ENCODE measurements around the gene CREB5.

Gene CREB5

GRCh38 chr7:28862595-28863272 is 450.4 kb downstream of the CREB5 start:
- TF ChIP-seq RAD21 (IDR thresholded peaks at IDR 0.05; ENCODE audit: low read depth) = no peak

- TF ChIP-seq TCF12 (IDR thresholded peaks at IDR 0.05; ENCODE audit: low read depth) = no peak
- no peak for TF ChIP-seq TAF1 (IDR thresholded peaks at IDR 0.05; ENCODE audit: low read depth)
- TF ChIP-seq YY1 (IDR thresholded peaks at IDR 0.05; ENCODE audit: low read depth) = no peak
- no peak for TF ChIP-seq TEAD4 (IDR thresholded peaks at IDR 0.05)
- no peak for TF ChIP-seq NFIC (IDR thresholded peaks at IDR 0.05)
- TF ChIP-seq CREB1 (IDR thresholded peaks at IDR 0.05; ENCODE audit: low read depth) = no peak
- no peak for TF ChIP-seq FOXM1 (IDR thresholded peaks at IDR 0.05; ENCODE audit: borderline replicate concordance, low read depth)
- TF ChIP-seq ZBTB7A (IDR thresholded peaks at IDR 0.05; ENCODE audit: low read depth) = no peak
- TF ChIP-seq CEBPB (IDR thresholded peaks at IDR 0.05) = no peak
- no peak for TF ChIP-seq REST (IDR thresholded peaks at IDR 0.05; ENCODE audit: low read depth)
- TF ChIP-seq USF1 (IDR thresholded peaks at IDR 0.05) = no peak
- no peak for TF ChIP-seq RAD21 (IDR thresholded peaks at IDR 0.05; ENCODE audit: low read depth)
- no peak for TF ChIP-seq MAX (IDR thresholded peaks at IDR 0.05)
- no peak for TF ChIP-seq EGR1 (IDR thresholded peaks at IDR 0.05)
Observed at GRCh38 chr7:28865601-28866144, 453.4 kb downstream of the CREB5 start.

GRCh38 chr7:28868712-28869111 is 456.4 kb downstream of the CREB5 start:
- no peak for TF ChIP-seq NFIC (IDR thresholded peaks at IDR 0.05)
- no peak for TF ChIP-seq USF1 (IDR thresholded peaks at IDR 0.05)
- TF ChIP-seq TEAD4 (IDR thresholded peaks at IDR 0.05) = no peak
- TF ChIP-seq REST (IDR thresholded peaks at IDR 0.05; ENCODE audit: low read depth) = no peak
- TF ChIP-seq TAF1 (IDR thresholded peaks at IDR 0.05; ENCODE audit: low read depth) = no peak
- TF ChIP-seq RAD21 (IDR thresholded peaks at IDR 0.05; ENCODE audit: low read depth) = no peak
- no peak for TF ChIP-seq CREB1 (IDR thresholded peaks at IDR 0.05; ENCODE audit: low read depth)
- TF ChIP-seq TCF12 (IDR thresholded peaks at IDR 0.05; ENCODE audit: low read depth) = no peak
- no peak for TF ChIP-seq ZBTB7A (IDR thresholded peaks at IDR 0.05; ENCODE audit: low read depth)
- no peak for TF ChIP-seq FOXM1 (IDR thresholded peaks at IDR 0.05; ENCODE audit: borderline replicate concordance, low read depth)
- TF ChIP-seq EGR1 (IDR thresholded peaks at IDR 0.05) = no peak
- TF ChIP-seq YY1 (IDR thresholded peaks at IDR 0.05; ENCODE audit: low read depth) = no peak
- TF ChIP-seq CEBPB (IDR thresholded peaks at IDR 0.05) = no peak
- TF ChIP-seq EP300 (IDR thresholded peaks at IDR 0.05; ENCODE audit: borderline replicate concordance) = no peak
- no peak for TF ChIP-seq MAX (IDR thresholded peaks at IDR 0.05)

- TF ChIP-seq EP300 (IDR thresholded peaks at IDR 0.05; ENCODE audit: borderline replicate concordance) (no peak), FOXM1 (IDR thresholded peaks at IDR 0.05; ENCODE audit: borderline replicate concordance, low read depth) (no peak), RAD21 (IDR thresholded peaks at IDR 0.05; ENCODE audit: low read depth) (no peak), REST (IDR thresholded peaks at IDR 0.05; ENCODE audit: low read depth) (no peak), MAX (IDR thresholded peaks at IDR 0.05) (no peak), TEAD4 (IDR thresholded peaks at IDR 0.05) (no peak), USF1 (IDR thresholded peaks at IDR 0.05) (no peak), CREB1 (IDR thresholded peaks at IDR 0.05; ENCODE audit: low read depth) (no peak), NFIC (IDR thresholded peaks at IDR 0.05) (no peak), YY1 (IDR thresholded peaks at IDR 0.05; ENCODE audit: low read depth) (no peak), CEBPB (IDR thresholded peaks at IDR 0.05) (no peak), TCF12 (IDR thresholded peaks at IDR 0.05; ENCODE audit: low read depth) (no peak), ZBTB7A (IDR thresholded peaks at IDR 0.05; ENCODE audit: low read depth) (no peak), EGR1 (IDR thresholded peaks at IDR 0.05) (no peak), TAF1 (IDR thresholded peaks at IDR 0.05; ENCODE audit: low read depth) (no peak)
Observed at GRCh38 chr7:28871077-28871476, 458.8 kb downstream of the CREB5 start.
